ENCODE results near the gene EN1.

GRCh38 chr2:118858485-118859156 is 11.2 kb upstream of the EN1 start:
- TF ChIP-seq MYC (IDR thresholded peaks at IDR 0.05; ENCODE audit: low read depth, low read length) (no peak), CTCF (IDR thresholded peaks at IDR 0.05; ENCODE audit: low read depth, low read length) (no peak)

Measured in NB4 (cell line).